Heart right ventricle (tissue), 16 donors: ENCODE measurements around the gene HDAC10. TPM values are rescaled to one million over a fixed set of nuclear protein-coding genes. Genes with fewer than 3 reads are reported as not detected.

ENCODE experiments used
- ATAC-seq, 8 donors: fragments of 200-7000 bp; cut with Tn5 transposase; one replicate each; pipeline ENCODE4 v1.9.1; 2020; ENCODE audit warnings: mild to moderate bottlenecking in 8 of 8, moderate library complexity in 8 of 8, moderate number of reproducible peaks in 1 of 8
- DNase-seq, 2 donors: peaks; one replicate each; pipeline ENCODE4 v3.0.0-alpha.2; 2020
- H3K27ac ChIP-seq, 10 donors: fragments of 200-600 bp; sonication (generic) in 2 of 10; one replicate each; pipeline versions ENCODE4 v1.5.0 to v1.8.0; 2020 to 2022; ENCODE audit warnings: mild to moderate bottlenecking in 3 of 10
- H3K27me3 ChIP-seq, 7 donors: fragments of 200-600 bp; one replicate each; pipeline ENCODE4 v1.8.0; 2021 to 2022; ENCODE audit warnings: mild to moderate bottlenecking in 2 of 7
- H3K36me3 ChIP-seq, 9 donors: fragments of 200-600 bp; sonication (generic) in 1 of 9; one replicate each; pipeline versions ENCODE4 v1.5.0 to v1.8.0; 2020 to 2022; ENCODE audit warnings: mild to moderate bottlenecking in 2 of 9
- H3K4me1 ChIP-seq, 9 donors: fragments of 200-600 bp; sonication (generic) in 1 of 9; one replicate each; pipeline versions ENCODE4 v1.5.0 to v1.8.0; 2020 to 2022; ENCODE audit warnings: mild to moderate bottlenecking in 4 of 9
- H3K4me3 ChIP-seq, 10 donors: fragments of 200-600 bp; sonication (generic) in 2 of 10; one replicate each; pipeline versions ENCODE4 v1.5.0 to v1.8.0; 2020 to 2022; ENCODE audit warnings: mild to moderate bottlenecking in 7 of 10, moderate library complexity in 2 of 10
- H3K9me3 ChIP-seq, 11 donors: fragments of 200-600 bp in 10 of 11; sonication (generic) in 2 of 11; one replicate each; pipeline versions ENCODE4 v1.5.0 to v1.8.0; 2013 to 2022; ENCODE audit warnings: mild to moderate bottlenecking in 2 of 11, control low read depth in 1 of 11, moderate library complexity in 1 of 11
- WGBS, 2 donors: extraction: QIAGEN DNeasy Blood & Tissue Kit; methylation state at CpG; one replicate each; pipeline ENCODE4 v1.1.7; 2013; ENCODE audit warnings: inconsistent platforms in 1 of 2; 5-methylcytosine and 5-hydroxymethylcytosine counted together
- intact Hi-C, 10 donors: fragments of 100-400 bp; cut with DNase I; formaldehyde crosslinking; loops; one replicate each; pipeline versions ENCODE4 v1.11.1 to v1.14.2; 2022
- polyA plus RNA-seq, 2 donors: library from polyadenylated mRNA; stranded (reverse); fragments of 200-250 nt; gene quantifications; one replicate each; pipeline ENCODE4 v1.2.3, GENCODE V29; 2013
- total RNA-seq, 10 donors: library from RNA; stranded (reverse); fragmentation: NEBNext Ultra II Directional in 3 of 10; extraction: Animal tissue kit (Norgen Biotek cat#: 25700) in 3 of 10; gene quantifications; one replicate each; pipeline versions ENCODE4 v1.2.1 to v1.2.4, GENCODE V29; 2021 to 2023
- TF ChIP-seq, protein P1 (sequence below), 9 donors: fragments of 200-600 bp; sonication (generic) in 2 of 9; IDR thresholded peaks; one replicate each; pipeline versions ENCODE4 v1.5.0 to v1.8.0; 2021 to 2022; ENCODE audit warnings: antibody characterized with exemption in 9 of 9, mild to moderate bottlenecking in 5 of 9, moderate library complexity in 1 of 9
- donor health status: Arrhythmogenic right ventricular cardiomyopathy.
- donor health status: ischemic (EF 13 %, LVEDD 7.1; RV severe dilation, severe dysfunction).
- donor health status: healthy with polysubstance abuse.
- donor health status: DM: no; HTN: yes; CAD: no.
- donor health status: DM: no; HTN: no; CAD: no.
- donor health status: ischemic (EF 25% LVEDD 6.9; RV normal size, moderate dysfunction).
- donor health status: ischemic (EF 25% LVEDD 5.7; RV mildly dilated, moderate dysfunction).
- donor health status: healthy.
- donor health status: DM: yes; HTN: yes; CAD: no.
- donor health status: Ischemic cardiomyopathy.
- donor health status: ischemic (EF 35%, LVEDD 5.7; RV mildly dilated, moderate dysfunction).
- donor health status: nonischemic (EF 11% LVEDD 7.7; RV severe dilation, severe dysfunction).
- donor health status: DM: yes; HTN: yes; CAD: no.
- donor health status: PGD.
- donor health status: ischemic (EF 29% LVEDD 5.4; RV normal size, mild dysfunction).
- donor health status: nonischemic (EF 23%, LVEDD 6.1; RV moderate dilation, normal function).

Gene HDAC10
- total and polyA plus RNA-seq, 12 donors: 7.1 to 20.3 (median 10.3) TPM

DNA sequence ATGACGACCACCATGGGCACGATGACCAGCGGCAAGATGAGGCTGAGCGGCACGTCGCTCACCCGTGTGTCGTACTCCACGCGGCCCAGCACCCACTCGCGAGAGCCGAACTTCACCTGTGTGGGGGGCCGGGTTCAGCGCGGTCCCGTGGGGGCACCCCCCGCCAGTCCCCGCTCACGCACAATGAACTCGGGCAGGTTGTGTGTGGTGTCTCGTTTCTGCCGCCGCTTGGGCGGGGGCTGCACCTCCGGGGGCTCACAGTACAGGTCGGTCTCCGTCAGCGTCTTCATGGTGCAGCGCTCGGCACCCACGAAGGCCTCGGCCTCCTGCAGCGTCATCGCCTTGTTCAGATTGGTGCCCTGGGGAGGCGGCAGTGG, 30.3 kb upstream of the HDAC10 start:
- peaks cover 0 to 15% (median 0%) of the 10 kb centered on the region in 9 donors for H3K4me1 ChIP-seq
- no peak overlapping the region for H3K4me3 ChIP-seq
- intact Hi-C loops: no loop called here
- TF ChIP-seq, protein P1, sequence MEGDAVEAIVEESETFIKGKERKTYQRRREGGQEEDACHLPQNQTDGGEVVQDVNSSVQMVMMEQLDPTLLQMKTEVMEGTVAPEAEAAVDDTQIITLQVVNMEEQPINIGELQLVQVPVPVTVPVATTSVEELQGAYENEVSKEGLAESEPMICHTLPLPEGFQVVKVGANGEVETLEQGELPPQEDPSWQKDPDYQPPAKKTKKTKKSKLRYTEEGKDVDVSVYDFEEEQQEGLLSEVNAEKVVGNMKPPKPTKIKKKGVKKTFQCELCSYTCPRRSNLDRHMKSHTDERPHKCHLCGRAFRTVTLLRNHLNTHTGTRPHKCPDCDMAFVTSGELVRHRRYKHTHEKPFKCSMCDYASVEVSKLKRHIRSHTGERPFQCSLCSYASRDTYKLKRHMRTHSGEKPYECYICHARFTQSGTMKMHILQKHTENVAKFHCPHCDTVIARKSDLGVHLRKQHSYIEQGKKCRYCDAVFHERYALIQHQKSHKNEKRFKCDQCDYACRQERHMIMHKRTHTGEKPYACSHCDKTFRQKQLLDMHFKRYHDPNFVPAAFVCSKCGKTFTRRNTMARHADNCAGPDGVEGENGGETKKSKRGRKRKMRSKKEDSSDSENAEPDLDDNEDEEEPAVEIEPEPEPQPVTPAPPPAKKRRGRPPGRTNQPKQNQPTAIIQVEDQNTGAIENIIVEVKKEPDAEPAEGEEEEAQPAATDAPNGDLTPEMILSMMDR (IDR thresholded peaks at IDR 0.05): no peak
- no peaks in the 10 kb centered on the region for H3K9me3 ChIP-seq
- ATAC-seq (peak in 1 of 8 donors; percentile 1), DNase-seq (no peak)
- H3K36me3 ChIP-seq: peaks cover 7 to 95% (median 68%) of the 10 kb centered on the region in 9 donors
- H3K27me3 ChIP-seq: no peaks in the 10 kb centered on the region
- WGBS, 2 donors: 93 to 96% methylated on average over 32 to 36 of the region's 36 CpGs
- H3K27ac ChIP-seq: peak overlapping the region in 2 of 10 donors; percentile 39 to 45

DNA sequence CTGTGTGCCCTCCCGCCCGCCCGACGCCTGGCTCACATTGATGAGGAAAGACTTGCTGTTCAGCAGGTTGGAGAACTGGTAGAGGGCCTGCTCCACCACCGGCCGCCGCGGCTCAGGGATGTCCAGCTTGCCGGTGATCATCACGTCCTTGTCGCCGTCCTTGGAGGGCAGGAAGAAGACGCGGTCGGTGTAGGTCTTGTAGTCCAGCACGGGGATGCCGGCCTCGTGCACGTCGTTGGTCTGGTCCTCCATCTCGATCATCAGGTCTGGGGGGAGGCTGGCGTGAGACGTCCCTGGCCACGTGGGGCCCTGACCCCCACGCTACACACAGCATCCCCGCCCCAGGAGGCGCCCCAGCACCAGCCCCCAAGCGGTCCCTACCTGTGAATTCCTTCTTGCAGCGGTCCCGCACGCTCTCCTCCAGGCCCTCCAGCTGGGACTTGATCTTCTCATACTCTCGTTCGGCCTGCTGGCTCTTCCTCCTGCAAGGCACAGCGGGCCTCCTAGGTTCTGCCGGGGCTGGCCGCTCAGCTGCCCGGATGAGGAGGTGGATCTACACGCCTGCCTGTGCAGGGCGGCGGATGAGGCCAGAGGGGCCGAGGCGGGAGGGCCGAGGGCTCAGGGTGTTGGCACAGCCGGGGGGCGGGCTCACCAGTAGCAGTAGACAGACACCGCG, 29.8 kb upstream of the HDAC10 start:
- 92 to 97% methylated on average over 47 of the region's 47 CpGs for WGBS, 2 donors
- TF ChIP-seq, protein P1 (IDR thresholded peaks at IDR 0.05): no peak
- DNase-seq (no peak), ATAC-seq (no peak)
- no peaks in the 10 kb centered on the region for H3K9me3 ChIP-seq
- intact Hi-C loops: no loop called here
- peaks cover 5 to 95% (median 64%) of the 10 kb centered on the region in 9 donors for H3K36me3 ChIP-seq
- H3K27me3 ChIP-seq: no peaks in the 10 kb centered on the region
- H3K27ac ChIP-seq: no peak overlapping the region
- peaks cover 0 to 15% (median 0%) of the 10 kb centered on the region in 9 donors for H3K4me1 ChIP-seq
- H3K4me3 ChIP-seq: no peak overlapping the region

DNA sequence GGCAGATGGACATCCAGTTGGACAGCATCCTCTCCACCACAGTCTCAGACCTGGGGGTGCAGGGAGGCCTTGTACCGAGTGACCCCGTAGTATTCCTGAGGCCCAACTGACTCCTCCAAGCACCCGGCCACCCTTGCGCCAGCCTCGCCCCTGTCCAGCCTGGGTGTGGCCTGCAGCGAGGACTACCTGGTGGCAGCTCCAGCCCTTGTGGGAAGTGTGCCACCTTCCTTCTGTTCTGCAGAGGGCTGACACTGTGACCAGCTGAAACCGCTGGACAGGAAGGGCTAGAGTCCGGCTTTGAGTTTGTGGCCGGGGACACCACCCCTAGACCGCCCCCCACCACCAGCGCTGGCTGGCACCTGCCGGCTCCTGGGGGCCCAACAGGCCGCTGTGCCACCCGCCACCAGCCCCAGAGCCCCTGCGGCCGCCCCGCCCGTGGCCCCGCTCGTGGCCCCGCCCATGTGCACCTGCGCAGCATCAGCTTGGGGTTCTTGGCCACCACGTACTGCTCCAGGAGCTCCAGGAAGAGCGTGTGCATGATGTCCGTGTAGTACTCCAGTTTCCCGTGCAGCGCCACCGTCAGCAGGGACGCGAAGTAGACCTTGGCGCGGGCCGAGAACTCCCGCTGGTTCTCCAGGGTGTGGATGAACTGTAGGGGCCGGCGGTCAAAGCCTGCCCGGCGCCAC, 29.1 kb upstream of the HDAC10 start:
- ATAC-seq (no peak), DNase-seq (no peak)
- Histone ChIP-seq H3K36me3 (peaks cover 3 to 99% (median 69%) of the 10 kb centered on the region in 9 donors), H3K9me3 (no peaks in the 10 kb centered on the region), H3K4me1 (peaks cover 0 to 15% (median 0%) of the 10 kb centered on the region in 9 donors), H3K27me3 (no peaks in the 10 kb centered on the region), H3K27ac (no peak overlapping the region), H3K4me3 (no peak overlapping the region)
- intact Hi-C loops: no loop called here
- TF ChIP-seq, protein P1 (IDR thresholded peaks at IDR 0.05): no peak
- WGBS, 2 donors: 96% methylated on average over 38 of the region's 38 CpGs

DNA sequence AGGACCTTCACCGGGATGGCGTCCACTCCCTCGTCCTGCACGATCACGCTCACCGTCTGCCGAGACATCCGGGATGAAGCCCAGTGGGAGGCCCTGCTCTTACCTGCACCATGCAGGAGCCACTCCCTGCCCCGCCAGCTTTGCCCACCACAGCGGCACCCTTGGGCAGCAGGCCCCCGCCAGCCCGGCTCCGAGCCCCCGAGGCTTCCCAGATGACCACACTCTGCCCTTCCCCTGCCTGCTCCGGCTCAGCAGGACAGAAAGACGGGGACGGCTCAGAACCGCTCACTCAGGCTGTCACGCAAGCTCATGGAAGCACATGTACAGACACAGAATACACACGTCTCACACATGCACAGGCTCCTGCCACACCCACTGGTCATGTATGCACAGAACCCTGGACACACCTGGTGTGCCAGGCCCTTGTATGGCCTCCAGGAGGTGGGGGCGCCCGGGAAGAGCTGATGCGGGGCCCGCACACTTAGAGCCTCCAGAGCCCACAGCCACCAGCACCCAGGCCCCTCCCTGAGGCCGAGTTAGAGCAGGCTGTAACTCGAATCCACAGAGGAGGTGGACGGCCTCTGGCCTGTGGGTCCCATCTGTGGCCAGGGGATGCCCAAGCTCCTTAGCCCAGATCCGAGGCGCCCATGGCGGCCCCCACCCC, 28.0 kb upstream of the HDAC10 start:
- intact Hi-C loops: loop anchor here in 3 of 10 donors (5.0 kb wide), 2 partner anchors 43 to 48 kb away; partner anchors contain the start of gene DENND6B (in 2 of the 3)
- WGBS, 2 donors: 92 to 93% methylated on average over 28 to 30 of the region's 30 CpGs
- no peaks in the 10 kb centered on the region for H3K27me3 ChIP-seq
- H3K9me3 ChIP-seq: no peaks in the 10 kb centered on the region
- TF ChIP-seq, protein P1 (IDR thresholded peaks at IDR 0.05): no peak
- H3K36me3 ChIP-seq: peaks cover 3 to 95% (median 71%) of the 10 kb centered on the region in 9 donors
- peaks cover 0 to 17% (median 3%) of the 10 kb centered on the region in 9 donors for H3K4me1 ChIP-seq
- no peak overlapping the region for H3K27ac ChIP-seq
- no peak for ATAC-seq
- no peak overlapping the region for H3K4me3 ChIP-seq
- DNase-seq: no peak
